Measurements from ENCODE around the gene MKX. TPM values are rescaled to one million over a fixed set of nuclear protein-coding genes. Genes with fewer than 3 reads are reported as not detected.

The MKX gene
- total RNA-seq, 4 donors from 2014 or later = 2.3 to 39.5 (median 26.5) TPM

- 19 to 20% methylated on average over 2 to 3 of the region's 3 CpGs for WGBS, 2 donors (ENCODE audit: low coverage in 1 of 2)
- Histone ChIP-seq H3K36me3 (no peaks in the 10 kb centered on the region), H3K4me3 (no peak overlapping the region), H3K27ac (peak overlapping the region; percentile 69 to 79 (median 76)), H3K4me1 (peaks cover 0 to 69% (median 2%) of the 10 kb centered on the region in 3 donors), H3K27me3 (no peaks in the 10 kb centered on the region), H3K9me3 (no peaks in the 10 kb centered on the region)
- TF ChIP-seq POLR2A (IDR thresholded peaks at IDR 0.05) (no peak), POLR2AphosphoS5 (IDR thresholded peaks at IDR 0.05) (no peak), CTCF (IDR thresholded peaks at IDR 0.05) (no peak), EP300 (IDR thresholded peaks at IDR 0.05) (no peak)
- peak; percentile 38 for ATAC-seq
These were observed 49.2 kb downstream of the MKX start for GRCh38 chr10:27696466-27696865.

GRCh38 chr10:27695706-27696105 lies 49.9 kb downstream of the MKX start:
- TF ChIP-seq POLR2A (IDR thresholded peaks at IDR 0.05) = no peak
- TF ChIP-seq CTCF (IDR thresholded peaks at IDR 0.05) = no peak
- TF ChIP-seq POLR2AphosphoS5 (IDR thresholded peaks at IDR 0.05) = no peak
- TF ChIP-seq EP300 (IDR thresholded peaks at IDR 0.05) = no peak
- no peak overlapping the region for H3K4me3 ChIP-seq
- peak overlapping the region; percentile 69 to 79 (median 76) for H3K27ac ChIP-seq
- 28 to 33% methylated on average over 2 of the region's 2 CpGs for WGBS, 2 donors (ENCODE audit: low coverage in 1 of 2)
- H3K9me3 ChIP-seq = no peaks in the 10 kb centered on the region
- H3K4me1 ChIP-seq = peaks cover 0 to 69% (median 2%) of the 10 kb centered on the region in 3 donors
- no peaks in the 10 kb centered on the region for H3K27me3 ChIP-seq
- no peaks in the 10 kb centered on the region for H3K36me3 ChIP-seq
- ATAC-seq = no peak

- 62 to 80% methylated on average over 1 to 4 of the region's 6 CpGs for WGBS, 2 donors (ENCODE audit: low coverage in 1 of 2)
- TF ChIP-seq POLR2A (IDR thresholded peaks at IDR 0.05) (no peak), POLR2AphosphoS5 (IDR thresholded peaks at IDR 0.05) (no peak), CTCF (IDR thresholded peaks at IDR 0.05) (no peak), EP300 (IDR thresholded peaks at IDR 0.05) (no peak)
- Histone ChIP-seq H3K27ac (peak overlapping the region; percentile 58 to 79 (median 76)), H3K27me3 (no peaks in the 10 kb centered on the region), H3K4me1 (peaks cover 0 to 65% (median 2%) of the 10 kb centered on the region in 3 donors), H3K9me3 (no peaks in the 10 kb centered on the region), H3K4me3 (no peak overlapping the region), H3K36me3 (no peaks in the 10 kb centered on the region)
- no peak for ATAC-seq
These were observed 50.5 kb downstream of the MKX start for GRCh38 chr10:27695088-27695487.

GRCh38 chr10:27692663-27693062 lies 53.0 kb downstream of the MKX start:
- H3K36me3 ChIP-seq = no peaks in the 10 kb centered on the region
- H3K4me3 ChIP-seq = no peak overlapping the region
- peak; percentile 34 for ATAC-seq
- H3K4me1 ChIP-seq = peaks cover 5 to 69% (median 6%) of the 10 kb centered on the region in 3 donors
- TF ChIP-seq EP300 (IDR thresholded peaks at IDR 0.05) = no peak
- TF ChIP-seq POLR2AphosphoS5 (IDR thresholded peaks at IDR 0.05) = no peak
- 25 to 34% methylated on average over 1 to 3 of the region's 3 CpGs for WGBS, 2 donors (ENCODE audit: low coverage in 1 of 2)
- H3K9me3 ChIP-seq = no peaks in the 10 kb centered on the region
- H3K27ac ChIP-seq = peak overlapping the region; percentile 78 to 87 (median 82)
- no peaks in the 10 kb centered on the region for H3K27me3 ChIP-seq

GRCh38 chr10:27688991-27689390 lies 56.6 kb downstream of the MKX start:
- Histone ChIP-seq H3K36me3 (no peaks in the 10 kb centered on the region), H3K27me3 (no peaks in the 10 kb centered on the region), H3K27ac (no peak overlapping the region), H3K4me1 (peaks cover 5 to 46% (median 9%) of the 10 kb centered on the region in 3 donors), H3K9me3 (no peaks in the 10 kb centered on the region), H3K4me3 (no peak overlapping the region)
- ATAC-seq = no peak
- WGBS, 2 donors (ENCODE audit: low coverage in 1 of 2) = 56 to 86% methylated on average over 4 of the region's 4 CpGs
- TF ChIP-seq POLR2AphosphoS5 (IDR thresholded peaks at IDR 0.05) (no peak), EP300 (IDR thresholded peaks at IDR 0.05) (no peak), POLR2A (IDR thresholded peaks at IDR 0.05) (no peak), CTCF (IDR thresholded peaks at IDR 0.05) (no peak)
